Neural cell (in vitro differentiated cells): ENCODE data around the gene FLRT2. TPM values are rescaled to one million over a fixed set of nuclear protein-coding genes. Genes with fewer than 3 reads are reported as not detected.

Source experiments
- H2AFZ ChIP-seq: fragments of 200-600, 300-800 bp; sonication (generic), shearing (Covaris generic); 2 replicates; pipeline ENCODE4 v1.6.0; 2014; ENCODE audit warnings: low read depth, mild to moderate bottlenecking, antibody characterized with exemption, low read length, moderate library complexity
- H3F3A ChIP-seq: fragments of 200-600 bp; shearing (Covaris generic); 2 replicates; pipeline ENCODE4 v1.6.1; 2016; ENCODE audit warnings: mild to moderate bottlenecking, moderate library complexity, mixed read lengths, antibody characterized with exemption, low read length; ENCODE audit not compliant: insufficient read depth, poor library complexity, severe bottlenecking
- H3K27ac ChIP-seq: fragments of 200-600, 300-800 bp; sonication (generic), shearing (Covaris generic); 2 replicates; pipeline ENCODE4 v1.5.1; 2014; ENCODE audit warnings: mild to moderate bottlenecking, low read length, moderate library complexity
- H3K27me3 ChIP-seq: fragments of 300-800, 200-600 bp; sonication (generic), shearing (Covaris generic); 2 replicates; pipeline ENCODE4 v1.6.0; 2014; ENCODE audit warnings: mild to moderate bottlenecking, low read depth, low read length, moderate library complexity; ENCODE audit not compliant: insufficient read depth
- H3K36me3 ChIP-seq: fragments of 300-800, 200-600 bp; sonication (generic), shearing (Covaris generic); 2 replicates; pipeline ENCODE4 v1.5.1; 2014; ENCODE audit warnings: mild to moderate bottlenecking, antibody characterized with exemption, low read length, moderate library complexity; ENCODE audit not compliant: insufficient read depth
- H3K4me2 ChIP-seq: fragments of 300-800, 200-600 bp; sonication (generic), shearing (Covaris generic); 2 replicates; pipeline ENCODE4 v1.6.0; 2014; ENCODE audit warnings: mild to moderate bottlenecking, low read length
- H3K4me3 ChIP-seq: fragments of 300-800, 200-600 bp; sonication (generic), shearing (Covaris generic); 2 replicates; pipeline ENCODE4 v1.5.1; 2014; ENCODE audit warnings: mild to moderate bottlenecking, low read length, moderate library complexity
- H3K79me2 ChIP-seq: fragments of 200-600 bp; shearing (Covaris generic); replicated peaks from 2 replicates; pipeline ENCODE4 v1.6.0; 2014; ENCODE audit warnings: mild to moderate bottlenecking, low read length, moderate library complexity; ENCODE audit not compliant: insufficient read depth
- H3K9ac ChIP-seq: fragments of 300-800, 200-600 bp; sonication (generic), shearing (Covaris generic); 2 replicates; pipeline ENCODE4 v1.6.1; 2016; ENCODE audit warnings: mild to moderate bottlenecking, low read length, mixed read lengths
- H3K9me2 ChIP-seq: fragments of 200-600 bp; shearing (Covaris generic); 2 replicates; pipeline ENCODE4 v1.6.1; 2016; ENCODE audit warnings: mild to moderate bottlenecking, low read length, mixed read lengths; ENCODE audit not compliant: insufficient read depth
- H3K9me3 ChIP-seq: fragments of 200-600, 300-800 bp; sonication (generic), shearing (Covaris generic); 2 replicates; pipeline ENCODE4 v1.6.1; 2016; ENCODE audit warnings: mild to moderate bottlenecking, mixed run types, low read length, moderate library complexity, mixed read lengths
- H4K20me1 ChIP-seq: fragments of 200-600 bp; shearing (Covaris generic); 2 replicates; pipeline ENCODE4 v1.6.1; 2016; ENCODE audit warnings: mild to moderate bottlenecking, mixed run types; ENCODE audit not compliant: insufficient read depth
- EP300 ChIP-seq: fragments of 450-650 bp; conservative IDR thresholded peaks from 2 replicates; pipeline ENCODE4 v1.6.1; 2014; ENCODE audit warnings: antibody characterized with exemption, mild to moderate bottlenecking, moderate library complexity; ENCODE audit not compliant: poor library complexity, severe bottlenecking
- EZH2 ChIP-seq: fragments of 200-600, 300-800 bp; shearing (Covaris generic), sonication (generic); IDR thresholded peaks from 2 replicates; pipeline ENCODE4 v1.6.1; 2014; ENCODE audit warnings: antibody characterized with exemption, low read length, borderline replicate concordance, mild to moderate bottlenecking; ENCODE audit not compliant: insufficient read depth, poor library complexity, severe bottlenecking
- MXI1 ChIP-seq: fragments of 450-650 bp; conservative IDR thresholded peaks from 2 replicates; pipeline ENCODE4 v1.6.1; 2014; ENCODE audit warnings: antibody characterized with exemption, mild to moderate bottlenecking; ENCODE audit not compliant: poor library complexity, severe bottlenecking
- POLR2AphosphoS5 ChIP-seq: IDR thresholded peaks from 2 replicates; pipeline ENCODE4 v1.6.1; 2012
- RAD21 ChIP-seq: fragments of 450-650 bp; conservative IDR thresholded peaks from 2 replicates; pipeline ENCODE4 v1.6.1; 2014; ENCODE audit warnings: antibody characterized with exemption, mild to moderate bottlenecking, moderate library complexity
- REST ChIP-seq: IDR thresholded peaks from 2 replicates; pipeline ENCODE4 v1.6.1; 2012; ENCODE audit warnings: borderline replicate concordance
- SMC3 ChIP-seq: fragments of 450-650 bp; conservative IDR thresholded peaks from 2 replicates; pipeline ENCODE4 v1.6.1; 2014; ENCODE audit warnings: antibody characterized with exemption, mild to moderate bottlenecking, moderate library complexity; ENCODE audit not compliant: poor library complexity
- TAF1 ChIP-seq: IDR thresholded peaks from 2 replicates; pipeline ENCODE4 v1.6.1; 2012; ENCODE audit warnings: low read depth
- polyA plus RNA-seq: library from polyadenylated mRNA; depleted of rRNA; stranded (reverse); fragments of >200 nt; gene quantifications from 2 replicates; pipeline ENCODE4 v1.2.3, GENCODE V29; 2014
- TF ChIP-seq, protein P1 (sequence below): fragments of 450-650 bp; IDR thresholded peaks from 2 replicates; pipeline ENCODE4 v1.5.1; 2014; ENCODE audit warnings: antibody characterized with exemption, mild to moderate bottlenecking, moderate library complexity; ENCODE audit not compliant: poor library complexity, severe bottlenecking

Gene FLRT2
- polyA plus RNA-seq, 1 donor from 2014 or later = 5.1 TPM

GRCh38 chr14:85549697-85550096 is 19.8 kb downstream of the FLRT2 start:
- no peak for TF ChIP-seq MXI1
- TF ChIP-seq, protein P1, sequence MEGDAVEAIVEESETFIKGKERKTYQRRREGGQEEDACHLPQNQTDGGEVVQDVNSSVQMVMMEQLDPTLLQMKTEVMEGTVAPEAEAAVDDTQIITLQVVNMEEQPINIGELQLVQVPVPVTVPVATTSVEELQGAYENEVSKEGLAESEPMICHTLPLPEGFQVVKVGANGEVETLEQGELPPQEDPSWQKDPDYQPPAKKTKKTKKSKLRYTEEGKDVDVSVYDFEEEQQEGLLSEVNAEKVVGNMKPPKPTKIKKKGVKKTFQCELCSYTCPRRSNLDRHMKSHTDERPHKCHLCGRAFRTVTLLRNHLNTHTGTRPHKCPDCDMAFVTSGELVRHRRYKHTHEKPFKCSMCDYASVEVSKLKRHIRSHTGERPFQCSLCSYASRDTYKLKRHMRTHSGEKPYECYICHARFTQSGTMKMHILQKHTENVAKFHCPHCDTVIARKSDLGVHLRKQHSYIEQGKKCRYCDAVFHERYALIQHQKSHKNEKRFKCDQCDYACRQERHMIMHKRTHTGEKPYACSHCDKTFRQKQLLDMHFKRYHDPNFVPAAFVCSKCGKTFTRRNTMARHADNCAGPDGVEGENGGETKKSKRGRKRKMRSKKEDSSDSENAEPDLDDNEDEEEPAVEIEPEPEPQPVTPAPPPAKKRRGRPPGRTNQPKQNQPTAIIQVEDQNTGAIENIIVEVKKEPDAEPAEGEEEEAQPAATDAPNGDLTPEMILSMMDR = no peak
- TF ChIP-seq EP300 = no peak
- no peak for TF ChIP-seq RAD21
- no peak for TF ChIP-seq POLR2AphosphoS5
- TF ChIP-seq SMC3 = no peak
- TF ChIP-seq EZH2 = no peak
- no peak for TF ChIP-seq TAF1
- H2AFZ ChIP-seq = no peak overlapping the region
- no peaks in the 10 kb centered on the region for H3K36me3 ChIP-seq
- no peaks in the 10 kb centered on the region for H3K79me2 ChIP-seq
- H3K9me2 ChIP-seq = no peaks in the 10 kb centered on the region
- H4K20me1 ChIP-seq = no peaks in the 10 kb centered on the region
- no peak overlapping the region for H3K9ac ChIP-seq
- H3K27me3 ChIP-seq = no peaks in the 10 kb centered on the region
- H3K9me3 ChIP-seq = no peaks in the 10 kb centered on the region
- H3K27ac ChIP-seq = no peak overlapping the region
- no peaks in the 10 kb centered on the region for H3F3A ChIP-seq
- no peak overlapping the region for H3K4me2 ChIP-seq
- H3K4me3 ChIP-seq = no peak overlapping the region

DNA sequence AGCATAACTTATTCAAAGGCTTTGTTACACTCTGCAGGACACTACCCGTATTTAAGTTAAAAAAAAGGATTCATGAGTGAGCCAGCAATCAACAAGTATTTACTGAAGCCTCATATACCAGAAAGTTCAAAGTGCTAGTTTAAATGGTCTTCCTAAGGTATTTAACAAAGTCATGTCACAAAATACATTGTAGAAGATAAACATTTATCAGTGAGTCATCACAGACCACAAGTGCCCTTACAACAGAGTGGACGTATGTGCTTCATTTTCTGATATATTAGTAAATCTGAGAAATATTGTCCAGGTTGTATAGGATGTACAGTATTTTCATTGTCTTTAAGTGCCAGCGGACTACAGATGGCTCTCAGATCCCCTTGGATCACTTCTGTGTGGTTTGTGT is 24.2 kb downstream of the FLRT2 start:
- no peak overlapping the region for H3K27ac ChIP-seq

More for the DNA sequence above, 24.2 kb downstream of the FLRT2 start:
- Histone ChIP-seq H3K79me2 (no peaks in the 10 kb centered on the region), H3F3A (peaks cover 3% of the 10 kb centered on the region), H3K9me3 (no peaks in the 10 kb centered on the region), H4K20me1 (no peaks in the 10 kb centered on the region), H3K4me3 (no peak overlapping the region), H2AFZ (no peak overlapping the region), H3K9ac (no peak overlapping the region), H3K27me3 (no peaks in the 10 kb centered on the region), H3K36me3 (no peaks in the 10 kb centered on the region), H3K9me2 (no peaks in the 10 kb centered on the region), H3K4me2 (no peak overlapping the region)
- TF ChIP-seq MXI1 (no peak), EZH2 (no peak), SMC3 (no peak), POLR2AphosphoS5 (no peak), REST (no peak), TAF1 (no peak), EP300 (no peak), RAD21 (no peak)
- TF ChIP-seq, protein P1 = no peak
